ENCODE results near the gene TUFT1.

Gene TUFT1

GRCh38 chr1:151606384-151606783, 66.3 kb downstream of the TUFT1 start (continued):
- TF ChIP-seq, protein P1, sequence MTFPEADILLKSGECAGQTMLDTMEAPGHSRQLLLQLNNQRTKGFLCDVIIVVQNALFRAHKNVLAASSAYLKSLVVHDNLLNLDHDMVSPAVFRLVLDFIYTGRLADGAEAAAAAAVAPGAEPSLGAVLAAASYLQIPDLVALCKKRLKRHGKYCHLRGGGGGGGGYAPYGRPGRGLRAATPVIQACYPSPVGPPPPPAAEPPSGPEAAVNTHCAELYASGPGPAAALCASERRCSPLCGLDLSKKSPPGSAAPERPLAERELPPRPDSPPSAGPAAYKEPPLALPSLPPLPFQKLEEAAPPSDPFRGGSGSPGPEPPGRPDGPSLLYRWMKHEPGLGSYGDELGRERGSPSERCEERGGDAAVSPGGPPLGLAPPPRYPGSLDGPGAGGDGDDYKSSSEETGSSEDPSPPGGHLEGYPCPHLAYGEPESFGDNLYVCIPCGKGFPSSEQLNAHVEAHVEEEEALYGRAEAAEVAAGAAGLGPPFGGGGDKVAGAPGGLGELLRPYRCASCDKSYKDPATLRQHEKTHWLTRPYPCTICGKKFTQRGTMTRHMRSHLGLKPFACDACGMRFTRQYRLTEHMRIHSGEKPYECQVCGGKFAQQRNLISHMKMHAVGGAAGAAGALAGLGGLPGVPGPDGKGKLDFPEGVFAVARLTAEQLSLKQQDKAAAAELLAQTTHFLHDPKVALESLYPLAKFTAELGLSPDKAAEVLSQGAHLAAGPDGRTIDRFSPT (tag by site-specific recombination; IDR thresholded peaks at IDR 0.05): peak; percentile 49

DNA sequence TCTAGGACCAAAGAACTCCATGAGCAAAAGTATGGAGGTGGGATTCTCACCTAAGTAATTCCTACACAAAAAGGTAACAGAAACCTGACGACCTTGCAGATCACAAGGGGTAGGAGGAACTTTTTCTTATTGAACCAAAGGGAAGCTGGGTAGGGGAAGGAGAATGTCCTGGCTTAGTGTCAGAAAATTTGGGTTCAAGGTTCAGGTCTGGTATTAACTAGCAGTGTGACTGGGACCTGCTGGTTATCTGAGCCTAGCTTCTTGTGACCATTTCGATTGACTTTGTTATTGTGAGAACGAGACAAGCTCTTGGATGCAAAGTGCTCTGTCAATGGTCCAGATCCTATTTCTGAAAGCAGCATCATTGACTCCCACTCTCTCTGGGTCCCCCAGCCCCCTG, 66.7 kb downstream of the TUFT1 start:
- TF ChIP-seq ZNF510 (tag by site-specific recombination; IDR thresholded peaks at IDR 0.05; ENCODE audit: insufficient replicate concordance) (no peak), ZNF600 (tag by site-specific recombination; IDR thresholded peaks at IDR 0.05) (peak; percentile 27; the same call in 1 of the 2 replicates)
- H3K4me1 ChIP-seq (ENCODE audit: control insufficient read depth, insufficient read depth, low read length): peaks cover 2% of the 10 kb centered on the region; the same call in 1 of the 2 replicates
- H3K27ac ChIP-seq (ENCODE audit: extremely low read depth, low read depth, low read length): no peak overlapping the region
- no peaks in the 10 kb centered on the region for H3K36me3 ChIP-seq (ENCODE audit: control insufficient read depth in 2 of 2, insufficient read depth in 1 of 2, low read length in 2 of 2)
- ChIA-PET CTCF (no interaction called here), POLR2A (no interaction called here)
- no peak overlapping the region for H3K4me3 ChIP-seq (ENCODE audit: low read depth, low read length)
- H3K9me3 ChIP-seq (ENCODE audit: control insufficient read depth, insufficient read depth, low read depth, low read length): no peaks in the 10 kb centered on the region

DNA sequence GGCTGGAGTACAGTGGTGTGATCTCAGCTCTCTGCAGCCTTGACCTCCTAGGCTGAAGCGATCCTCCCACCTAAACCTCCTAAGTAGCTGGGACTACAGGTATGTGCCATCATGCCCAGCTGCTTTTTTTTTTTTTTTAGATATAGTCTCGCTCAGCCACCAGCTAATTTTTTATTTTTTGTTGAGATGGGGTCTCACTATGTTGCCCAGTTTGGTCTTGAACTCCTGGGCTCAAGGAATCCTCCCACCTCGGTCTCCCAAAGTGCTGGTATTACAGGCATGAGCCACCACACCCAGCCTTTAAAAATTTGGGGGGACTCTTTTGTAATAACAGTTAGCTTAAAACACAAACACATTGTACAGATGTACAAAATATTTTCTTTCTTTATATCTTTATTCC, 70.0 kb downstream of the TUFT1 start:
- H3K4me1 ChIP-seq (ENCODE audit: control insufficient read depth, insufficient read depth, low read length): peaks cover 5% of the 10 kb centered on the region
- TF ChIP-seq KLF8 (tag by site-specific recombination; IDR thresholded peaks at IDR 0.05): no peak
- TF ChIP-seq ZNF121 (tag by site-specific recombination; IDR thresholded peaks at IDR 0.05): peak; percentile 83
- H3K9me3 ChIP-seq (ENCODE audit: control insufficient read depth, insufficient read depth, low read depth, low read length): no peaks in the 10 kb centered on the region
- ChIA-PET POLR2A (interaction anchor here (0.6 to 0.7 kb wide), 3 partner anchors 18 to 108 kb away, joined by 4 to 8 read pairs (median 4); no protein-coding TSS in a partner anchor), CTCF (interaction anchor here (0.7 to 2.2 kb wide), 4 partner anchors 16 to 211 kb away, joined by 3 to 9 read pairs (median 4); no protein-coding TSS in a partner anchor)
- H3K36me3 ChIP-seq (ENCODE audit: control insufficient read depth in 2 of 2, insufficient read depth in 1 of 2, low read length in 2 of 2): peaks cover 0 to 5% of the 10 kb centered on the region in 2 experiments; a peak in 2 of 3 replicates
- no peak overlapping the region for H3K27ac ChIP-seq (ENCODE audit: extremely low read depth, low read depth, low read length)
- H3K4me3 ChIP-seq (ENCODE audit: low read depth, low read length): no peak overlapping the region

- Histone ChIP-seq H3K4me1 (ENCODE audit: control insufficient read depth, insufficient read depth, low read length) (peaks cover 14% of the 10 kb centered on the region), H3K27ac (ENCODE audit: extremely low read depth, low read depth, low read length) (peak overlapping the region; percentile 4; the same call in 1 of the 2 replicates), H3K9me3 (ENCODE audit: control insufficient read depth, insufficient read depth, low read depth, low read length) (no peaks in the 10 kb centered on the region), H3K36me3 (ENCODE audit: control insufficient read depth in 2 of 2, insufficient read depth in 1 of 2, low read length in 2 of 2) (peaks cover 0 to 7% of the 10 kb centered on the region in 2 experiments; a peak in 2 of 3 replicates), H3K4me3 (ENCODE audit: low read depth, low read length) (no peak overlapping the region)
- POLR2A ChIA-PET: interaction anchor here (0.7 to 1.5 kb wide), 3 partner anchors 9 to 71 kb away, joined by 4 to 8 read pairs (median 8); partner anchors contain the start of gene TUFT1
- CTCF ChIA-PET: interaction anchor here (0.7 kb wide), 2 partner anchors 79 to 384 kb away, joined by 3 to 7 read pairs; no protein-coding TSS in a partner anchor
- TF ChIP-seq ZNF488 (tag by site-specific recombination; IDR thresholded peaks at IDR 0.05): no peak
- TF ChIP-seq YY2 (tag by site-specific recombination; IDR thresholded peaks at IDR 0.05): peak; percentile 20; the same call in 1 of the 2 replicates
- 0 out of 2 replicates have a peak, but pooled peaks have one; percentile 3 for TF ChIP-seq ZNF692 (tag by site-specific recombination; IDR thresholded peaks at IDR 0.05)
- TF ChIP-seq ZNF133 (tag by site-specific recombination; IDR thresholded peaks at IDR 0.05): no peak
- TF ChIP-seq ZNF518A (tag by site-specific recombination; conservative IDR thresholded peaks at IDR 0.05; ENCODE audit: low read depth): 0 out of 2 replicates have a peak, but pooled peaks have one; percentile 37
- no peak for TF ChIP-seq ZNF76 (tag by site-specific recombination; IDR thresholded peaks at IDR 0.05; ENCODE audit: borderline replicate concordance, low read depth)
- no peak for TF ChIP-seq ZNF391 (tag by site-specific recombination; IDR thresholded peaks at IDR 0.05; ENCODE audit: borderline replicate concordance, low read depth)
- no peak for TF ChIP-seq ZNF776 (tag by site-specific recombination; IDR thresholded peaks at IDR 0.05; ENCODE audit: borderline replicate concordance)
- 0 out of 2 replicates have a peak, but pooled peaks have one; percentile 10 for TF ChIP-seq ZNF24 (tag by site-specific recombination; IDR thresholded peaks at IDR 0.05)
- TF ChIP-seq OSR2 (tag by site-specific recombination; IDR thresholded peaks at IDR 0.05): peak; percentile 64
- peak; percentile 28; the same call in 1 of the 2 replicates for TF ChIP-seq SCRT2 (tag by site-specific recombination; IDR thresholded peaks at IDR 0.05)
- 0 out of 2 replicates have a peak, but pooled peaks have one; percentile 15 for TF ChIP-seq ZNF600 (tag by site-specific recombination; IDR thresholded peaks at IDR 0.05)
Measured at GRCh38 chr1:151611288-151611790, 71.2 kb downstream of the TUFT1 start.
